ENCODE results near the gene POLD4.

The POLD4 gene

GRCh38 chr11:67314218-67314617 is 39.1 kb downstream of the POLD4 start:
- no peak for DNase-seq

GRCh38 chr11:67313125-67313890 is 40.0 kb downstream of the POLD4 start:
- no peak for DNase-seq

- no peak for DNase-seq
Measured at GRCh38 chr11:67312187-67313021, 40.9 kb downstream of the POLD4 start.

GRCh38 chr11:67311556-67312082 is 41.7 kb downstream of the POLD4 start:
- no peak for DNase-seq

- no peak for DNase-seq
Measured at GRCh38 chr11:67311051-67311555, 42.2 kb downstream of the POLD4 start.

GRCh38 chr11:67310246-67311050 is 42.9 kb downstream of the POLD4 start:
- DNase-seq = no peak

- DNase-seq = no peak
Measured at GRCh38 chr11:67309661-67310061, 43.7 kb downstream of the POLD4 start.

- no peak for DNase-seq
Measured at GRCh38 chr11:67309166-67309565, 44.2 kb downstream of the POLD4 start.

- no peak for DNase-seq
Measured at GRCh38 chr11:67308031-67308866, 45.1 kb downstream of the POLD4 start.

- no peak for DNase-seq
Measured at GRCh38 chr11:67307545-67308001, 45.8 kb downstream of the POLD4 start.

GRCh38 chr11:67306769-67307544 is 46.4 kb downstream of the POLD4 start:
- no peak for DNase-seq

- no peak for DNase-seq
Measured at GRCh38 chr11:67304511-67305113, 48.7 kb downstream of the POLD4 start.

- DNase-seq = no peak
Measured at GRCh38 chr11:67303835-67304411, 49.4 kb downstream of the POLD4 start.

GRCh38 chr11:67303132-67303834 is 50.1 kb downstream of the POLD4 start, which contains the start of gene SSH3:
Gene SSH3 (plus strand): TSS chr11:67303530. CDS start chr11:67303626, 96 bp downstream.
- peak; percentile 18 to 58 for DNase-seq

- DNase-seq = no peak
Measured at GRCh38 chr11:67302571-67303131, 50.7 kb downstream of the POLD4 start.

- peak in 1 of 2 experiments; percentile 28 for DNase-seq
Measured at GRCh38 chr11:67301951-67302516, 51.3 kb downstream of the POLD4 start.

GRCh38 chr11:67301313-67301921 is 51.9 kb downstream of the POLD4 start:
- DNase-seq = no peak
